Parathyroid adenoma (tissue), 2 donors: ENCODE results near the gene RUNX2.

Experiments used
- H2AFZ ChIP-seq: fragments of 300-600 bp; sonication (generic); one replicate; pipeline ENCODE4 v1.7.0; 2017; ENCODE audit warnings: antibody characterized with exemption, mild to moderate bottlenecking
- H3K27ac ChIP-seq: fragments of 300-600 bp; sonication (generic); one replicate; pipeline ENCODE4 v1.7.0; 2017
- H3K27me3 ChIP-seq: fragments of 300-600 bp; sonication (generic); one replicate; pipeline ENCODE4 v1.7.0; 2017; ENCODE audit warnings: low read length; ENCODE audit not compliant: control insufficient read depth, insufficient read depth
- H3K36me3 ChIP-seq: fragments of 300-600 bp; sonication (generic); one replicate; pipeline ENCODE4 v1.7.0; 2017; ENCODE audit warnings: low read length; ENCODE audit not compliant: control insufficient read depth, insufficient read depth
- H3K4me1 ChIP-seq: fragments of 300-600 bp; sonication (generic); one replicate; pipeline ENCODE4 v1.7.0; 2017; ENCODE audit warnings: control low read depth
- H3K4me2 ChIP-seq: fragments of 300-600 bp; sonication (generic); one replicate; pipeline ENCODE4 v1.7.0; 2017; ENCODE audit warnings: low read length
- H3K4me3 ChIP-seq: fragments of 300-600 bp; sonication (generic); one replicate; pipeline ENCODE4 v1.7.0; 2017; ENCODE audit warnings: low read depth, low read length
- H3K79me2 ChIP-seq: fragments of 300-600 bp; sonication (generic); one replicate; pipeline ENCODE4 v1.7.0; 2017; ENCODE audit warnings: control low read depth
- H3K9ac ChIP-seq: fragments of 300-600 bp; sonication (generic); one replicate; pipeline ENCODE4 v1.7.0; 2017; ENCODE audit warnings: mild to moderate bottlenecking
- H3K9me3 ChIP-seq: fragments of 300-600 bp; sonication (generic); one replicate; pipeline ENCODE4 v1.7.0; 2017; ENCODE audit warnings: low read length; ENCODE audit not compliant: control insufficient read depth
- TF ChIP-seq, protein P1 (sequence below): fragments of 300-600 bp; sonication (generic); IDR thresholded peaks from one replicate; pipeline ENCODE4 v1.7.0; 2017; ENCODE audit warnings: antibody characterized with exemption, mild to moderate bottlenecking
- donor health status: primary hyperparathyroidism.

The RUNX2 gene

DNA sequence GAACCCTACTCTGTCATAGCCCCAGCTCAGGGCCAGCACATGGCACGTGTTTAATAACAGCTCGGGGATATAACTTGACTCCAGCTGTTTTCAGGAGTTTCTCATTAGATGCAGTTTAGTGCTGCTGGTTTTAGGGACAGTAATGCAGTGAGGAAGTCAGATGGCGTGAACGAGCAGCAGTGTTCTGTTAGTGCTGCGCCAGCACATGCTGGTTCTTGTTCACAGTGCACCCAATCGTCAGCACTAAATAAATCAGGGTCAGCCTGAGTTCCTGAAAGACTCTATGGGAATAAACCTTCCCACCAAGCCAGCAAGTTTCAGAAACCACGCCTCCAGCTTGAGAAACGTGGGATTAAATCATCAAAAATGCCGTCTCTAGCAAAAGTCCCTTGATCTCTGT lies 285.5 kb downstream of the RUNX2 start:
- TF ChIP-seq, protein P1, sequence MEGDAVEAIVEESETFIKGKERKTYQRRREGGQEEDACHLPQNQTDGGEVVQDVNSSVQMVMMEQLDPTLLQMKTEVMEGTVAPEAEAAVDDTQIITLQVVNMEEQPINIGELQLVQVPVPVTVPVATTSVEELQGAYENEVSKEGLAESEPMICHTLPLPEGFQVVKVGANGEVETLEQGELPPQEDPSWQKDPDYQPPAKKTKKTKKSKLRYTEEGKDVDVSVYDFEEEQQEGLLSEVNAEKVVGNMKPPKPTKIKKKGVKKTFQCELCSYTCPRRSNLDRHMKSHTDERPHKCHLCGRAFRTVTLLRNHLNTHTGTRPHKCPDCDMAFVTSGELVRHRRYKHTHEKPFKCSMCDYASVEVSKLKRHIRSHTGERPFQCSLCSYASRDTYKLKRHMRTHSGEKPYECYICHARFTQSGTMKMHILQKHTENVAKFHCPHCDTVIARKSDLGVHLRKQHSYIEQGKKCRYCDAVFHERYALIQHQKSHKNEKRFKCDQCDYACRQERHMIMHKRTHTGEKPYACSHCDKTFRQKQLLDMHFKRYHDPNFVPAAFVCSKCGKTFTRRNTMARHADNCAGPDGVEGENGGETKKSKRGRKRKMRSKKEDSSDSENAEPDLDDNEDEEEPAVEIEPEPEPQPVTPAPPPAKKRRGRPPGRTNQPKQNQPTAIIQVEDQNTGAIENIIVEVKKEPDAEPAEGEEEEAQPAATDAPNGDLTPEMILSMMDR = no peak
- Histone ChIP-seq H3K27ac (no peak overlapping the region), H3K27me3 (no peaks in the 10 kb centered on the region), H3K9ac (no peak overlapping the region), H2AFZ (no peak overlapping the region), H3K4me1 (no peaks in the 10 kb centered on the region), H3K9me3 (no peaks in the 10 kb centered on the region), H3K4me2 (no peak overlapping the region), H3K36me3 (no peaks in the 10 kb centered on the region), H3K4me3 (no peak overlapping the region), H3K79me2 (no peaks in the 10 kb centered on the region)

GRCh38 chr6:45614488-45615285 lies 286.6 kb downstream of the RUNX2 start:
- TF ChIP-seq, protein P1 = no peak
- Histone ChIP-seq H3K9me3 (no peaks in the 10 kb centered on the region), H3K9ac (no peak overlapping the region), H3K36me3 (no peaks in the 10 kb centered on the region), H3K4me1 (no peaks in the 10 kb centered on the region), H3K4me2 (no peak overlapping the region), H3K4me3 (no peak overlapping the region), H3K27ac (no peak overlapping the region), H3K27me3 (no peaks in the 10 kb centered on the region), H2AFZ (no peak overlapping the region), H3K79me2 (no peaks in the 10 kb centered on the region)

GRCh38 chr6:45616209-45616608 lies 288.1 kb downstream of the RUNX2 start:
- Histone ChIP-seq H3K27me3 (no peaks in the 10 kb centered on the region), H3K36me3 (no peaks in the 10 kb centered on the region), H3K4me1 (no peaks in the 10 kb centered on the region), H2AFZ (no peak overlapping the region), H3K4me2 (no peak overlapping the region), H3K9me3 (no peaks in the 10 kb centered on the region), H3K9ac (no peak overlapping the region), H3K4me3 (no peak overlapping the region), H3K79me2 (no peaks in the 10 kb centered on the region), H3K27ac (no peak overlapping the region)
- TF ChIP-seq, protein P1 = no peak

DNA sequence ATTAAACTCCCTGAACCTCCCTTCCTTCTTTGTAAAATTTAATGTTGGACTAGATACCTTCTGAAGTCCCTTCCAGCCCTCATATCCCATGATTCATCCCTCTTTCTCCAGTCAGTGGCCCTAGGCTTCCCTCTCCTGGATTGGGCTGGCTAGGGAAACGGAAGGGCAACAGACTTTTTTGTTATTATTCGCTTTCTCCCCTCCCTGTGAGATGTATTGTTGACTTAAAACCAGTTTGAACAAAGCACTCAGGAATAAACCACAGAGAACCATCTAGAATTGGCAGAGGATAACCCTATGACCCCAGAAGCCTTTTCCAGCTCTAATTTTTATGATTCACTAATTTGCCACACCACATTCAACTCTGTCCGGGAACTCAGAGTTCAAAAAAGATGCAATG lies 289.3 kb downstream of the RUNX2 start:
- TF ChIP-seq, protein P1 = no peak
- Histone ChIP-seq H2AFZ (no peak overlapping the region), H3K4me3 (no peak overlapping the region), H3K27ac (no peak overlapping the region), H3K79me2 (no peaks in the 10 kb centered on the region), H3K36me3 (no peaks in the 10 kb centered on the region), H3K9me3 (no peaks in the 10 kb centered on the region), H3K4me1 (no peaks in the 10 kb centered on the region), H3K9ac (no peak overlapping the region), H3K4me2 (no peak overlapping the region), H3K27me3 (no peaks in the 10 kb centered on the region)

DNA sequence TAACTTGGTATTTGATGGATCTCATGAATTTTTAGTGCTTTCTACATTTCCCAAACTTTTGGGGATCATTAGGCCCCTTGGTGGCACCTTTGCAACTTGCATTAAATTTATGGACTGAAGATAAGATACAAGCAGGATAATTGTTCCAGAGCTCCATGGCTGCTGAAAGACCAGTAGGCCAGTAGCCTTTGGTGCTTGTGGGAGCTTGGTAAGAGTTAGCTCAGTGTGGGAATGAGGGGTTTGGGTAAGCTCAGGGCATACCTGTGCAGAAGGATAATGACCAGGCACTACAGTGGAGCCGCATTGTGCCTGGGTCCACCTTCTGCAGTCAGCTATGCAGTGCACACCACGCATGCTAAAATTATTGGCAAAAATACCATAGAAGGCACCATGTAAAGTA lies 290.1 kb downstream of the RUNX2 start:
- H3K4me2 ChIP-seq = no peak overlapping the region
- H3K27ac ChIP-seq = no peak overlapping the region
- H3K9me3 ChIP-seq = no peaks in the 10 kb centered on the region
- H3K79me2 ChIP-seq = no peaks in the 10 kb centered on the region
- no peak overlapping the region for H2AFZ ChIP-seq
- H3K4me1 ChIP-seq = no peaks in the 10 kb centered on the region
- no peaks in the 10 kb centered on the region for H3K27me3 ChIP-seq
- no peak overlapping the region for H3K4me3 ChIP-seq
- TF ChIP-seq, protein P1 = no peak
- no peak overlapping the region for H3K9ac ChIP-seq
- H3K36me3 ChIP-seq = no peaks in the 10 kb centered on the region
